HG02970 (cell line): ENCODE data around the gene ICAM3.

ENCODE experiments used
- ATAC-seq: cut with Tn5 transposase; IDR thresholded peaks from one replicate; pipeline ENCODE4 v1.9.1; 2021; ENCODE audit warnings: mild to moderate bottlenecking, moderate library complexity, moderate number of reproducible peaks; ENCODE audit not compliant: unreplicated experiment, low FRiP score

Gene ICAM3

DNA sequence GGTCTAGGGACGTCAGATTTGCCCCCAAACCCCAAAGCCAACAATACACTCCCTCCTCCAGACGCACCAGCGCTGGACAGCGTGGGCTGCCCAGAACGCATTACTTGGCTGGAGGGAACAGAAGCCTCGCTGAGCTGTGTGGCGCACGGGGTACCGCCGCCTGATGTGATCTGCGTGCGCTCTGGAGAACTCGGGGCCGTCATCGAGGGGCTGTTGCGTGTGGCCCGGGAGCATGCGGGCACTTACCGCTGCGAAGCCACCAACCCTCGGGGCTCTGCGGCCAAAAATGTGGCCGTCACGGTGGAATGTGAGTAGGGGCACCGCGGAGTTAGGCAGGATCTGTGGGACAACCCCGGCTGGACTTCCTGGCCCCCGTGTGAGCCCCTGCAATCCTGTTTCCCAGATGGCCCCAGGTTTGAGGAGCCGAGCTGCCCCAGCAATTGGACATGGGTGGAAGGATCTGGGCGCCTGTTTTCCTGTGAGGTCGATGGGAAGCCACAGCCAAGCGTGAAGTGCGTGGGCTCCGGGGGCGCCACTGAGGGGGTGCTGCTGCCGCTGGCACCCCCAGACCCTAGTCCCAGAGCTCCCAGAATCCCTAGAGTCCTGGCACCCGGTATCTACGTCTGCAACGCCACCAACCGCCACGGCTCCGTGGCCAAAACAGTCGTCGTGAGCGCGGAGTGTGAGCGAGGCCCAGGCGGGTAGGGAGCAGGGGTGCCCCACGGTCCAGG, 45.6 kb downstream of the ICAM3 start:
- ATAC-seq, result no peak

DNA sequence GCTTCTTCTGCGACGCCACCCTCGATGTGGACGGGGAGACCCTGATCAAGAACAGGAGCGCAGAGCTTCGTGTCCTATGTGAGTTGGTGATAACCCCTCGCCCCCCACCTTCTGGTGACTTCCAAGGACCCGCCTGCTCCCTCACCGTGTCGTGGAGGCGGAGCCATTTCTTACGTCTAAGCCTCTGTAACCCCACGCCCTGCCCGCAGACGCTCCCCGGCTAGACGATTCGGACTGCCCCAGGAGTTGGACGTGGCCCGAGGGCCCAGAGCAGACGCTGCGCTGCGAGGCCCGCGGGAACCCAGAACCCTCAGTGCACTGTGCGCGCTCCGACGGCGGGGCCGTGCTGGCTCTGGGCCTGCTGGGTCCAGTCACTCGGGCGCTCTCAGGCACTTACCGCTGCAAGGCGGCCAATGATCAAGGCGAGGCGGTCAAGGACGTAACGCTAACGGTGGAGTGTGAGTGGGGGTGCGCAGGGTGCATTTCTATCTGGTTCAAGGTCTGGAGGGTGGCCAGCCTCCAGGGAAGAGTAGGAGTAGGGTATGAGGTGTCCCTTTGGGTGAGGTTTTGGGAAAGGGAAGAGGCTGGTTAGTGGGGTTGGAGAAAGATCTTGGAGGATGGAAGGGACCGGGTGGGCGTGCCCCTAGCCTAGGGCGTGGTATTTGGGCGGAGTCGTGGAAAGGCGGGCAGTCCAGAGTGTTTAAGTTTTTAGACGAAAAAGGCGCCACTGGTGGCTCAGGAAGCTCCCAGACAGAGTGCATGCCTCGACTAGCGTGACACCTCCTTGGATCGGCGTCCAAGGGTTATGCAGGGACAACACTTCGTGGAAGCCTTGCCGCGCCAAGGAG, 46.4 kb downstream of the ICAM3 start:
- no peak for ATAC-seq

DNA sequence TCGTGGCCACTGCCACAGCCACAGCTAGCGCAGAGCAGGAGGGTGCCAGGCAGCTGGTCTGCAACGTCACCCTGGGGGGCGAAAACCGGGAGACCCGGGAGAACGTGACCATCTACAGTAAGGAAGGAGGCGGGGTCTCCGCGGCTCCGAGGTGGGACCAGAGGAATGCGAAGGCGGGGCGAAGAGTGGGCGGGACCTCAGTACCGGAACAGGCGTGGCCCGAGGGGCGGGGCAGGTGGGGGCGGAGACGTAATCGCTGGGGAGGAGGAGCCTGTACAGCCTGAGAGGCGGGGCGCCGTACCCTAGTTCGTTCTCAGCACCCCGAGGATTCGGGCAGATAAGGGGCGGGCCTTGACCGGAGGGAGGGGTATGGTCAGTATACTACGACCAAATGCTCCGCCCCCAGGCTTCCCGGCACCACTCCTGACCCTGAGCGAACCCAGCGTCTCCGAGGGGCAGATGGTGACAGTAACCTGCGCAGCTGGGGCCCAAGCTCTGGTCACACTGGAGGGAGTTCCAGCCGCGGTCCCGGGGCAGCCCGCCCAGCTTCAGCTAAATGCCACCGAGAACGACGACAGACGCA, 47.1 kb downstream of the ICAM3 start:
- no peak for ATAC-seq

DNA sequence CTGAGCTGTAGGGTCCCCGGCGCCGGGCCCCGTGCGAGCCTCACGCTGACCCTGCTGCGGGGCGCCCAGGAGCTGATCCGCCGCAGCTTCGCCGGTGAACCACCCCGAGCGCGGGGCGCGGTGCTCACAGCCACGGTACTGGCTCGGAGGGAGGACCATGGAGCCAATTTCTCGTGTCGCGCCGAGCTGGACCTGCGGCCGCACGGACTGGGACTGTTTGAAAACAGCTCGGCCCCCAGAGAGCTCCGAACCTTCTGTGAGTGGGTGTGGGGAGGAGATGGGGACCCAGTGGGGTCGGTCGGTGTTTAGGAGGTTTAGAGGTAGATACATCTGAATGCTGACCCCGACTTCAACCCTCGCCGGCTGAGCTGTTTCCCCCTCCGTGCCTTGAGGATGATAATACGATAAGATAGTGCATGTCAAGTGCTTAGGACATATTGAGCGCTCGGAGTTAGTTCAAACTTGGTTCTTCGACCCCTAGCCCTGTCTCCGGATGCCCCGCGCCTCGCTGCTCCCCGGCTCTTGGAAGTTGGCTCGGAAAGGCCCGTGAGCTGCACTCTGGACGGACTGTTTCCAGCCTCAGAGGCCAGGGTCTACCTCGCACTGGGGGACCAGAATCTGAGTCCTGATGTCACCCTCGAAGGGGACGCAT, 47.7 kb downstream of the ICAM3 start:
- ATAC-seq, result no peak

DNA sequence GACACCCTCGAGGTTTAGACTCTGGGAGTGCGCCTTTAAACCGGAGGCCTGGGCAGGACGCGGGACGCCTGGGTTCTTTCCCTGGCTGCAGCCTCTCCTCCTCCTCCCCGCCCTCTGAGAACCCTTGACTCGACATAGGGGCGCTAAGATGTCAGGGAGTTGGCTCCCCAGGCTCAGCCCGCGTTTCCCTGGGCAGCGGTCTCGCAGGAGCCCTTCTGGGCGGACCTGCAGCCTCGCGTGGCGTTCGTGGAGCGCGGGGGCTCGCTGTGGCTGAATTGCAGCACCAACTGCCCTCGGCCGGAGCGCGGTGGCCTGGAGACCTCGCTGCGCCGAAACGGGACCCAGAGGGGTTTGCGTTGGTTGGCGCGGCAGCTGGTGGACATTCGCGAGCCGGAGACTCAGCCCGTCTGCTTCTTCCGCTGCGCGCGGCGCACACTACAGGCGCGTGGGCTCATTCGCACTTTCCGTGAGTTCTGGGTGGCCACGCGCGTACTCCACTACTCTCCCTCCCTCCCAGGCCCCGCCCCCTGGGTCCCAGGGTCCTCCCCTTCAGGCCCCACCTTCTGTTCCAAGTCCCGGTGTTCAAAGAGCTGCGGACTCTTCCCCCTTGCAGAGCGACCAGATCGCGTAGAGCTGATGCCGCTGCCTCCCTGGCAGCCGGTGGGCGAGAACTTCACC, 48.4 kb downstream of the ICAM3 start:
- no peak for ATAC-seq

DNA sequence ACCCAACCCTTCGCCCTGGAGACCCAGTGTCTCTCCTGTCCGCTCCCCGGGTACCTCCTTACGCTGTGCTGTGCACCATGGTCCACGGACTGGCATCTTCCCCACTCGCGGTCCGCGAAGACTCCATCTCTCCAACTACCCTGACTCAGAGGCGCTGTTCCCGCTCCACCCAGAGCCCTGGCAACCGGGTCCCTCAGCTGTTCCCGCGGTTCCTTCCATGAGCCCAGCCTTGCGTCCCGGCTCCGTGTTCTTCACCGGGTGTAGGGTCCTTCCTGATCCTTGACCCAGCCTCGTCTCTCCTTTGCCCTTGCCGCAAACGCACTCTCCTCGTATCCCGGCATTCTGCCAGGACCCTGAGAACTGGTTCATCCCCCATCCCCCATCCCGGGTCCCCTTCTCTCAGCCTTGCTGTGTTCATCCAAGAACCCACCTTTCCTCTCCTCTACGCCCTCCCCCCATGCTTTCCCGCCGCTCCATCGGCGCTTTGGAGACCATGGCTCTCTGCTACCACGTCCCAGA, 49.0 kb downstream of the ICAM3 start:
- no peak for ATAC-seq

- ATAC-seq, result no peak
These were observed 49.5 kb downstream of the ICAM3 start, which contains the start of gene ICAM5 for GRCh38 chr19:10289836-10290356. Gene ICAM5, plus strand, starts transcription at chr19:10289952. Its CDS starts 92 bp downstream, at chr19:10290044.

- no peak for ATAC-seq
These were observed 50.1 kb downstream of the ICAM3 start for GRCh38 chr19:10289167-10289835.

DNA sequence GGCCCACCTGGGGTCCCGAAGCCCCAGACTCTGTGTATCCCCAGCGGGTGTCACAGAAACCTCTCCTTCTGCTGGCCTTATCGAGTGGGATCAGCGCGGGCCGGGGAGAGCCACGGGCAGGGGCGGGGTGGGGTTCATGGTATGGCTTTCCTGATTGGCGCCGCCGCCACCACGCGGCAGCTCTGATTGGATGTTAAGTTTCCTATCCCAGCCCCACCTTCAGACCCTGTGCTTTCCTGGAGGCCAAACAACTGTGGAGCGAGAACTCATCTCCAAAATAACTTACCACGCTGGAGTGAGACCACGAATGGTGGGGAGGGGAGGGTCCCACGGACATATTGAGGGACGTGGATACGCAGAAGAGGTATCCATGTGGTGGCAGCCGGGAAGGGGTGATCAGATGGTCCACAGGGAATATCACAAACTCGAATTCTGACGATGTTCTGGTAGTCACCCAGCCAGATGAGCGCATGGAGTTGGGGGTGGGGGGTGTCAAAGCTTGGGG, 50.7 kb downstream of the ICAM3 start:
- no peak for ATAC-seq

GRCh38 chr19:10286803-10287737, 52.4 kb downstream of the ICAM3 start, which contains the start of gene ICAM4:
Gene ICAM4, plus strand, starts transcription at chr19:10286955. Its CDS starts 58 bp downstream, at chr19:10287013.
- ATAC-seq, result no peak

- ATAC-seq, result no peak
These were observed 54.0 kb downstream of the ICAM3 start for GRCh38 chr19:10285393-10285792.

DNA sequence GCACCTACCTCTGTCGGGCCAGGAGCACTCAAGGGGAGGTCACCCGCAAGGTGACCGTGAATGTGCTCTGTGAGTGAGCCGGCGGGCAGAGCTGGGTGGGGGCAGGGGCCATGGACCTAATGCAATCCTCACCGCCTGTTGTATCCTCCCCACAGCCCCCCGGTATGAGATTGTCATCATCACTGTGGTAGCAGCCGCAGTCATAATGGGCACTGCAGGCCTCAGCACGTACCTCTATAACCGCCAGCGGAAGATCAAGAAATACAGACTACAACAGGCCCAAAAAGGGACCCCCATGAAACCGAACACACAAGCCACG, 54.5 kb downstream of the ICAM3 start:
- no peak for ATAC-seq

DNA sequence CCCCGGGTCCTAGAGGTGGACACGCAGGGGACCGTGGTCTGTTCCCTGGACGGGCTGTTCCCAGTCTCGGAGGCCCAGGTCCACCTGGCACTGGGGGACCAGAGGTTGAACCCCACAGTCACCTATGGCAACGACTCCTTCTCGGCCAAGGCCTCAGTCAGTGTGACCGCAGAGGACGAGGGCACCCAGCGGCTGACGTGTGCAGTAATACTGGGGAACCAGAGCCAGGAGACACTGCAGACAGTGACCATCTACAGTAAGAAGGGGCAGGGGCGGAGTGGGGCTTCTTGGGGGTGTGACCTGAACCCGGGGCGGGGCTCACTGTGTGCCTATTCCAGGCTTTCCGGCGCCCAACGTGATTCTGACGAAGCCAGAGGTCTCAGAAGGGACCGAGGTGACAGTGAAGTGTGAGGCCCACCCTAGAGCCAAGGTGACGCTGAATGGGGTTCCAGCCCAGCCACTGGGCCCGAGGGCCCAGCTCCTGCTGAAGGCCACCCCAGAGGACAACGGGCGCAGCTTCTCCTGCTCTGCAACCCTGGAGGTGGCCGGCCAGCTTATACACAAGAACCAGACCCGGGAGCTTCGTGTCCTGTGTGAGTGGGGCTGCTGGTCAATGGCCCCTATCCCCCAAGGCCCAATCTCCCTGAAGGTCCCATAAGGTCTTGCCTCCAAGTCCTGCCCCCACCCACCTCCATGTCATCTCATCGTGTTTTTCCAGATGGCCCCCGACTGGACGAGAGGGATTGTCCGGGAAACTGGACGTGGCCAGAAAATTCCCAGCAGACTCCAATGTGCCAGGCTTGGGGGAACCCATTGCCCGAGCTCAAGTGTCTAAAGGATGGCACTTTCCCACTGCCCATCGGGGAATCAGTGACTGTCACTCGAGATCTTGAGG, 55.1 kb downstream of the ICAM3 start:
- no peak for ATAC-seq
